K562 (cell line): ENCODE results near the gene CRYBA4. TPM values are rescaled to one million over a fixed set of nuclear protein-coding genes. Genes with fewer than 3 reads are reported as not detected.

Source experiments
- ATF1 ChIP-seq, 2 experiments: fragments of 450-650 bp in 1 of 2; IDR thresholded peaks; 2 replicates each; pipeline ENCODE4 v1.6.1; 2016; ENCODE audit warnings: missing compliant biosample characterization in 1 of 2, missing genetic modification characterization in 1 of 2
- CCAR2 ChIP-seq: fragments of 200-400 bp; formaldehyde crosslinking; IDR thresholded peaks from 2 replicates; pipeline ENCODE4 v1.6.1; 2017; ENCODE audit warnings: mild to moderate bottlenecking, low read depth, low read length
- ETV5 ChIP-seq: sonication (generic); formaldehyde crosslinking; IDR thresholded peaks from 2 replicates; pipeline ENCODE4 v1.4.0; 2020; ENCODE audit warnings: low read depth, mild to moderate bottlenecking, missing genetic modification reagents
- HOXB6 ChIP-seq: fragments of 250-450 bp; sonication (Bioruptor Pico); IDR thresholded peaks from 2 replicates; pipeline ENCODE4 v1.5.1; 2022; ENCODE audit warnings: mild to moderate bottlenecking, borderline replicate concordance
- IFI16 ChIP-seq: fragments of 250-450 bp; sonication (Bioruptor Pico); IDR thresholded peaks from 2 replicates; pipeline ENCODE4 v2.1.2; 2022; ENCODE audit warnings: mild to moderate bottlenecking, inconsistent platforms
- KAT2B ChIP-seq: IDR thresholded peaks from one replicate; pipeline ENCODE4 v1.6.1; 2012; ENCODE audit warnings: low read depth, mild to moderate bottlenecking, control low read depth, inconsistent platforms, low read length, moderate library complexity
- KLF13 ChIP-seq: fragments of 450-650 bp; IDR thresholded peaks from 2 replicates; pipeline ENCODE4 v1.6.1; 2016; ENCODE audit warnings: missing genetic modification characterization, low read depth, mild to moderate bottlenecking, missing compliant biosample characterization, moderate library complexity, borderline replicate concordance
- POLR2AphosphoS2 ChIP-seq: IDR thresholded peaks from 2 replicates; pipeline ENCODE4 v1.6.1; 2012; ENCODE audit warnings: low read length, improper control_type of control experiment
- POLR2G ChIP-seq: fragments of 200-400 bp; formaldehyde crosslinking; IDR thresholded peaks from 2 replicates; pipeline ENCODE4 v1.6.1; 2017; ENCODE audit warnings: low read depth, mild to moderate bottlenecking, antibody characterized with exemption, low read length, moderate library complexity
- SIN3A ChIP-seq, 2 experiments: fragments of 150-350 bp in 1 of 2; IDR thresholded peaks; 2 replicates each; pipeline ENCODE4 v1.6.1; 2011 to 2016; ENCODE audit warnings: borderline replicate concordance in 2 of 2, low read depth in 2 of 2, low read length in 2 of 2, mild to moderate bottlenecking in 2 of 2, moderate library complexity in 2 of 2; ENCODE audit not compliant: control insufficient read depth in 1 of 2
- SLC30A9 ChIP-seq: fragments of 250-450 bp; sonication (Bioruptor Pico); IDR thresholded peaks from 2 replicates; pipeline ENCODE4 v1.8.0; 2022; ENCODE audit warnings: mild to moderate bottlenecking, moderate library complexity
- SMARCA4 ChIP-seq: fragments of 450-650 bp; IDR thresholded peaks from 2 replicates; pipeline ENCODE4 v1.6.1; 2016
- TCF7 ChIP-seq: sonication (generic); IDR thresholded peaks from 2 replicates; pipeline ENCODE4 v1.6.1; 2016; ENCODE audit warnings: antibody characterized with exemption, borderline replicate concordance
- ZEB2 ChIP-seq: fragments of 450-650 bp; IDR thresholded peaks from 2 replicates; pipeline ENCODE4 v1.6.1; 2016
- ZNF324 ChIP-seq: fragments of 250-450 bp; sonication (Bioruptor Pico); IDR thresholded peaks from 2 replicates; pipeline ENCODE4 v1.4.0; 2020; ENCODE audit warnings: mild to moderate bottlenecking
- polyA plus RNA-seq, 8 experiments: library from polyadenylated mRNA; depleted of rRNA in 4 of 8; stranded (reverse) in 5 of 8; unstranded in 3 of 8; fragments of >200 nt; fragmentation: Nextera tagmentation in 2 of 8; fragmentation: Illumina TruSeq in 1 of 8; extraction: Ambion mirVana in 2 of 8; extraction: Trizol in 1 of 8; gene quantifications; 2 replicates each; pipeline versions ENCODE4 v1.2.1 to v1.2.3, GENCODE V29; 2011 to 2014; ENCODE audit warnings: inconsistent platforms in 1 of 8, missing spikeins in 1 of 8
- total RNA-seq, 7 experiments: library from RNA; depleted of rRNA in 6 of 7; stranded (reverse); fragments of >200 nt in 6 of 7; fragmentation: Illumina TruSeq in 2 of 7; extraction: Trizol in 2 of 7; gene quantifications; 2 replicates each; pipeline versions ENCODE4 v1.2.1 to v1.2.3, GENCODE V29; 2011 to 2021; ENCODE audit warnings: low replicate concordance in 1 of 7
- TF ChIP-seq, protein P1 (sequence below): sonication (generic); formaldehyde crosslinking; IDR thresholded peaks from 2 replicates; pipeline ENCODE4 v1.8.0; 2022; ENCODE audit warnings: mild to moderate bottlenecking, missing genetic modification reagents
- TF ChIP-seq, protein P2 (sequence below): sonication (generic); formaldehyde crosslinking; IDR thresholded peaks from 2 replicates; pipeline ENCODE4 v1.8.1; 2023; ENCODE audit warnings: mild to moderate bottlenecking, missing genetic modification reagents
- TF ChIP-seq, protein P3 (sequence below): fragments of 250-450 bp; sonication (Bioruptor Pico); IDR thresholded peaks from 2 replicates; pipeline ENCODE4 v1.4.0; 2020; ENCODE audit warnings: mild to moderate bottlenecking, moderate library complexity

The CRYBA4 gene
- total and polyA plus RNA-seq, 9 of the 15 experiments (the other 6 are each of a cell fraction or from before 2014, with no cell fraction given): 0.59 to 3.3 (median 1.6) TPM

DNA sequence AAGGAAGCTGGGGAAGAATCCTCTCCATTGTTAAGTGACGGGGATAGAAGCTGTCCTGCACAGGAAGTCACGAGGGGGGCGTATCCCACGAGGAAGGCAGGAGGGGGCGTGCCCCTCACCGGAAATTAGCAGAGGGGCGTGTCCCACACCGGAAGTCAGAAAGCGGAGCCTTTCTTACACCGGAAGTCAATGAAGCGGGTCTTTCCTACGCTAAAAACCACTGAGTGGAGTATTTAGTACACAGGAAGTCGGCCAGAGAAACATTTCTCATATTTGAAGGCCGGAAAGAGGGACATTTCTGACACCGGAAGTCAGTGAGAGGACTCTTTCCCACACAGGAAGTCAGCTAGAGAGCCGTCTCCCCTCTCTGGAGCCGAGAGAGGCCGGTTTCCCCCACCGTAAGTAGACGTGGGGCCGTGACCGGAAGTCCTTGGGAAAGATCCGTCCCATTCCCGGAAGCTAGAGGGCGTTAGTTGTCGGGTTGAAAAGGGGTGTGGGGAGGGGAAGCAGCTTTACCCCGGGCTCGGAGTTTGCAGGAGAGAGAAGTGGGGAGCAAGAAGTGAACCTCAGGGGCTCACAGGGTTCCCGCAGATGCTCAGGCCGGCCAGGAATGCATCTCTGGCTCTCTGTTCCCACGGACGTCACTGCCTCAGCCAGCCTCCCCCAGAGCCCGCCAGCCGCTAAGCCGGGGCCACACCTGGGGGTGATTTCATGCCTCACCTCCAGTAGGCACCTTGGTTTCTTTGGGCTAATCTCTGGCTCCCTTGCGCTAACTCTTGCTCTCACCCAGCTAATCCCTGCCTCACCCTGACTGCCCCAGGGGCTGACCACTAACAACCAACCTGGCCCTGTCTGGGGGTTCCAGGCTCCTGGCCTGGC, 51.1 kb downstream of the CRYBA4 start (continued):
- TF ChIP-seq, protein P1, sequence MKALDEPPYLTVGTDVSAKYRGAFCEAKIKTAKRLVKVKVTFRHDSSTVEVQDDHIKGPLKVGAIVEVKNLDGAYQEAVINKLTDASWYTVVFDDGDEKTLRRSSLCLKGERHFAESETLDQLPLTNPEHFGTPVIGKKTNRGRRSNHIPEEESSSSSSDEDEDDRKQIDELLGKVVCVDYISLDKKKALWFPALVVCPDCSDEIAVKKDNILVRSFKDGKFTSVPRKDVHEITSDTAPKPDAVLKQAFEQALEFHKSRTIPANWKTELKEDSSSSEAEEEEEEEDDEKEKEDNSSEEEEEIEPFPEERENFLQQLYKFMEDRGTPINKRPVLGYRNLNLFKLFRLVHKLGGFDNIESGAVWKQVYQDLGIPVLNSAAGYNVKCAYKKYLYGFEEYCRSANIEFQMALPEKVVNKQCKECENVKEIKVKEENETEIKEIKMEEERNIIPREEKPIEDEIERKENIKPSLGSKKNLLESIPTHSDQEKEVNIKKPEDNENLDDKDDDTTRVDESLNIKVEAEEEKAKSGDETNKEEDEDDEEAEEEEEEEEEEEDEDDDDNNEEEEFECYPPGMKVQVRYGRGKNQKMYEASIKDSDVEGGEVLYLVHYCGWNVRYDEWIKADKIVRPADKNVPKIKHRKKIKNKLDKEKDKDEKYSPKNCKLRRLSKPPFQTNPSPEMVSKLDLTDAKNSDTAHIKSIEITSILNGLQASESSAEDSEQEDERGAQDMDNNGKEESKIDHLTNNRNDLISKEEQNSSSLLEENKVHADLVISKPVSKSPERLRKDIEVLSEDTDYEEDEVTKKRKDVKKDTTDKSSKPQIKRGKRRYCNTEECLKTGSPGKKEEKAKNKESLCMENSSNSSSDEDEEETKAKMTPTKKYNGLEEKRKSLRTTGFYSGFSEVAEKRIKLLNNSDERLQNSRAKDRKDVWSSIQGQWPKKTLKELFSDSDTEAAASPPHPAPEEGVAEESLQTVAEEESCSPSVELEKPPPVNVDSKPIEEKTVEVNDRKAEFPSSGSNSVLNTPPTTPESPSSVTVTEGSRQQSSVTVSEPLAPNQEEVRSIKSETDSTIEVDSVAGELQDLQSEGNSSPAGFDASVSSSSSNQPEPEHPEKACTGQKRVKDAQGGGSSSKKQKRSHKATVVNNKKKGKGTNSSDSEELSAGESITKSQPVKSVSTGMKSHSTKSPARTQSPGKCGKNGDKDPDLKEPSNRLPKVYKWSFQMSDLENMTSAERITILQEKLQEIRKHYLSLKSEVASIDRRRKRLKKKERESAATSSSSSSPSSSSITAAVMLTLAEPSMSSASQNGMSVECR (CRISPR knock-in tag): peak; percentile 69
- TF ChIP-seq, protein P2, sequence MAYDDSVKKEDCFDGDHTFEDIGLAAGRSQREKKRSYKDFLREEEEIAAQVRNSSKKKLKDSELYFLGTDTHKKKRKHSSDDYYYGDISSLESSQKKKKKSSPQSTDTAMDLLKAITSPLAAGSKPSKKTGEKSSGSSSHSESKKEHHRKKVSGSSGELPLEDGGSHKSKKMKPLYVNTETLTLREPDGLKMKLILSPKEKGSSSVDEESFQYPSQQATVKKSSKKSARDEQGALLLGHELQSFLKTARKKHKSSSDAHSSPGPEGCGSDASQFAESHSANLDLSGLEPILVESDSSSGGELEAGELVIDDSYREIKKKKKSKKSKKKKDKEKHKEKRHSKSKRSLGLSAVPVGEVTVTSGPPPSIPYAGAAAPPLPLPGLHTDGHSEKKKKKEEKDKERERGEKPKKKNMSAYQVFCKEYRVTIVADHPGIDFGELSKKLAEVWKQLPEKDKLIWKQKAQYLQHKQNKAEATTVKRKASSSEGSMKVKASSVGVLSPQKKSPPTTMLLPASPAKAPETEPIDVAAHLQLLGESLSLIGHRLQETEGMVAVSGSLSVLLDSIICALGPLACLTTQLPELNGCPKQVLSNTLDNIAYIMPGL (CRISPR knock-in tag): no peak
- TF ChIP-seq, protein P3, sequence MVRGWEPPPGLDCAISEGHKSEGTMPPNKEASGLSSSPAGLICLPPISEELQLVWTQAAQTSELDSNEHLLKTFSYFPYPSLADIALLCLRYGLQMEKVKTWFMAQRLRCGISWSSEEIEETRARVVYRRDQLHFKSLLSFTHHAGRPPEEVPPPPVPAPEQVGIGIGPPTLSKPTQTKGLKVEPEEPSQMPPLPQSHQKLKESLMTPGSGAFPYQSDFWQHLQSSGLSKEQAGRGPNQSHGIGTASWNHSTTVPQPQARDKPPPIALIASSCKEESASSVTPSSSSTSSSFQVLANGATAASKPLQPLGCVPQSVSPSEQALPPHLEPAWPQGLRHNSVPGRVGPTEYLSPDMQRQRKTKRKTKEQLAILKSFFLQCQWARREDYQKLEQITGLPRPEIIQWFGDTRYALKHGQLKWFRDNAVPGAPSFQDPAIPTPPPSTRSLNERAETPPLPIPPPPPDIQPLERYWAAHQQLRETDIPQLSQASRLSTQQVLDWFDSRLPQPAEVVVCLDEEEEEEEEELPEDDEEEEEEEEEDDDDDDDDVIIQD (CRISPR knock-in tag): no peak
- TF ChIP-seq CCAR2 (no peak), KLF13 (tag) (peak; percentile 100), POLR2AphosphoS2 (no peak), IFI16 (CRISPR knock-in tag) (no peak), SMARCA4 (no peak), SIN3A (IDR thresholded peaks at IDR 0.05; ENCODE audit: borderline replicate concordance in 2 of 2, control insufficient read depth in 1 of 2, low read depth in 2 of 2, low read length in 2 of 2) (peak; percentile 34 to 80; a peak in 2 of 4 replicates), TCF7 (no peak), ZEB2 (peak; percentile 25; the same call in 1 of the 2 replicates), ATF1 (CRISPR knock-in tag; IDR thresholded peaks at IDR 0.05) (no peak), ATF1 (tag; IDR thresholded peaks at IDR 0.05) (peak; percentile 68), SLC30A9 (CRISPR knock-in tag) (no peak), KAT2B (no peak), POLR2G (peak; percentile 63), ZNF324 (CRISPR knock-in tag) (no peak), ETV5 (CRISPR knock-in tag) (peak; percentile 93), HOXB6 (no peak)
